ENCODE results near the gene SCAMP5.

- no peak for TF ChIP-seq GATA2 (IDR thresholded peaks at IDR 0.05; ENCODE audit: low read depth, low read length)
- no peak for TF ChIP-seq GATA3 (IDR thresholded peaks at IDR 0.05; ENCODE audit: low read depth, low read length)
These were observed 21.1 kb downstream of the SCAMP5 start for GRCh38 chr15:75016431-75016830.
